ENCODE measurements around the gene STXBP5. TPM values are rescaled to one million over a fixed set of nuclear protein-coding genes. Genes with fewer than 3 reads are reported as not detected.

Gene STXBP5
- total RNA-seq, 4 donors from 2014 or later = 46.7 to 60.5 (median 50.6) TPM

- 95 to 97% methylated on average over 3 of the region's 3 CpGs for WGBS, 2 donors
- DNase-seq (ENCODE audit: low spot score in 2 of 2) = no peak
- intact Hi-C loops (cut with DNase I; ENCODE audit: low total_unique reads) = no loop called here
- no peak overlapping the region for H3K4me3 ChIP-seq (ENCODE audit: low read depth, poor library complexity, severe bottlenecking)
- TF ChIP-seq CTCF (IDR thresholded peaks at IDR 0.05) (no peak), POLR2A (IDR thresholded peaks at IDR 0.05) (no peak)
Observed at GRCh38 chr6:147297663-147298316, 93.6 kb downstream of the STXBP5 start.

GRCh38 chr6:147298461-147298860 is 94.2 kb downstream of the STXBP5 start:
- intact Hi-C loops (cut with DNase I; ENCODE audit: low total_unique reads) = no loop called here
- 86 to 88% methylated on average over 2 of the region's 2 CpGs for WGBS, 2 donors
- TF ChIP-seq POLR2A (IDR thresholded peaks at IDR 0.05) (no peak), CTCF (IDR thresholded peaks at IDR 0.05) (no peak)
- no peak for DNase-seq (ENCODE audit: low spot score in 2 of 2)
- H3K4me3 ChIP-seq (ENCODE audit: low read depth, poor library complexity, severe bottlenecking) = no peak overlapping the region

- H3K4me3 ChIP-seq (ENCODE audit: low read depth, poor library complexity, severe bottlenecking) = no peak overlapping the region
- TF ChIP-seq CTCF (IDR thresholded peaks at IDR 0.05) (no peak), POLR2A (IDR thresholded peaks at IDR 0.05) (no peak)
- intact Hi-C loops (cut with DNase I; ENCODE audit: low total_unique reads) = no loop called here
- DNase-seq (ENCODE audit: low spot score in 2 of 2) = no peak
- 94 to 96% methylated on average over 3 of the region's 3 CpGs for WGBS, 2 donors
Observed at GRCh38 chr6:147299035-147299434, 94.8 kb downstream of the STXBP5 start.

GRCh38 chr6:147301070-147301469 is 96.9 kb downstream of the STXBP5 start:
- 91 to 97% methylated on average over 1 of the region's 1 CpG for WGBS, 2 donors

GRCh38 chr6:147304016-147304415 is 99.8 kb downstream of the STXBP5 start:
- 97 to 98% methylated on average over 4 of the region's 4 CpGs for WGBS, 2 donors
- intact Hi-C loops (cut with DNase I; ENCODE audit: low total_unique reads) = no loop called here
- DNase-seq (ENCODE audit: low spot score in 2 of 2) = no peak
- TF ChIP-seq CTCF (IDR thresholded peaks at IDR 0.05) = no peak
- TF ChIP-seq POLR2A (IDR thresholded peaks at IDR 0.05) = no peak
- H3K4me3 ChIP-seq (ENCODE audit: low read depth, poor library complexity, severe bottlenecking) = no peak overlapping the region

More at GRCh38 chr6:147301070-147301469, 96.9 kb downstream of the STXBP5 start:
- no peak for DNase-seq (ENCODE audit: low spot score in 2 of 2)
- intact Hi-C loops (cut with DNase I; ENCODE audit: low total_unique reads) = no loop called here
- H3K4me3 ChIP-seq (ENCODE audit: low read depth, poor library complexity, severe bottlenecking) = no peak overlapping the region
- TF ChIP-seq CTCF (IDR thresholded peaks at IDR 0.05) = no peak
- TF ChIP-seq POLR2A (IDR thresholded peaks at IDR 0.05) = no peak

GRCh38 chr6:147310521-147310920 is 106.3 kb downstream of the STXBP5 start:
- 84 to 91% methylated on average over 3 of the region's 3 CpGs for WGBS, 2 donors
- intact Hi-C loops (cut with DNase I; ENCODE audit: low total_unique reads) = no loop called here
- no peak for TF ChIP-seq POLR2A (IDR thresholded peaks at IDR 0.05)
- TF ChIP-seq CTCF (IDR thresholded peaks at IDR 0.05) = no peak
- no peak for DNase-seq (ENCODE audit: low spot score in 2 of 2)
- H3K4me3 ChIP-seq (ENCODE audit: low read depth, poor library complexity, severe bottlenecking) = no peak overlapping the region

Data from lower leg skin (tissue), 4 donors.